ENCODE data around the gene PSMD14.
"Not testable (repeated sequence)": the region's sequence is repeated elsewhere in the genome, so short reads cannot be mapped to it uniquely, and the experiment has no call there.

PSMD14 gene

DNA sequence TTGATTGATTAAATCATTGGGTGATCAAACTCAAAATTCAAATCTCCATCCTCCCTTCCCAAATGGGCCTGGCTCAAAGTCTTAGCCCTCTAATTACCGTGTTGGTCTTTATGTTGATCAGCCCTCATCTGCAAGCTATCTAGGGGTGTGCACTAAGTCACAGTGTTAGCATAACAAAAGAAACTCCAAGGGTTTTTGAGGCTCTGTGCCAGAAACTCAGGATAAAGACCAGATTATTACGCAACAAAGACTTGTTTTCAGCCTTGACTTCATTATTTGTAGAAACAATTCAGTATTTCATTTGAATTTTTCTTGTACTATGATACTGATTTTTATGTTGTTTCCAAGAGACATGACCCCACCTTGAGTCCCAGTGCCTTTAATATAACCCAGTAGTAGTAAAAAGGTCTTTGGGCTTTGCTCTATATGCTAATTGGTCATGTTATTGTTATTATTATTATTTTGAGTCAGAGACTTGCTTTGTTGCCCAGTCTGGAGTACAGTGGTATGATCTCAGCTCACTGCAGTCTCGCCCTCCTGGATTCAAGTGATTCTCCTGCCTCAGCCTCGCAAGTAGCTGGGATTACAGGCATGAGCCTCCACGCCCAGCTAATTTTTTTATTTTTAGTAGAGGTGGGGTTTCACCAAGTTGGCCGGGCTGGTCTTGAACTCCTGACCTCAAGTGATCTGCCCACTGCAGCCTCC lies 13.9 kb downstream of the PSMD14 start:
- H3K4me3 ChIP-seq (ENCODE audit: low read depth, low read length), result no peak overlapping the region
- TF ChIP-seq, protein P1, sequence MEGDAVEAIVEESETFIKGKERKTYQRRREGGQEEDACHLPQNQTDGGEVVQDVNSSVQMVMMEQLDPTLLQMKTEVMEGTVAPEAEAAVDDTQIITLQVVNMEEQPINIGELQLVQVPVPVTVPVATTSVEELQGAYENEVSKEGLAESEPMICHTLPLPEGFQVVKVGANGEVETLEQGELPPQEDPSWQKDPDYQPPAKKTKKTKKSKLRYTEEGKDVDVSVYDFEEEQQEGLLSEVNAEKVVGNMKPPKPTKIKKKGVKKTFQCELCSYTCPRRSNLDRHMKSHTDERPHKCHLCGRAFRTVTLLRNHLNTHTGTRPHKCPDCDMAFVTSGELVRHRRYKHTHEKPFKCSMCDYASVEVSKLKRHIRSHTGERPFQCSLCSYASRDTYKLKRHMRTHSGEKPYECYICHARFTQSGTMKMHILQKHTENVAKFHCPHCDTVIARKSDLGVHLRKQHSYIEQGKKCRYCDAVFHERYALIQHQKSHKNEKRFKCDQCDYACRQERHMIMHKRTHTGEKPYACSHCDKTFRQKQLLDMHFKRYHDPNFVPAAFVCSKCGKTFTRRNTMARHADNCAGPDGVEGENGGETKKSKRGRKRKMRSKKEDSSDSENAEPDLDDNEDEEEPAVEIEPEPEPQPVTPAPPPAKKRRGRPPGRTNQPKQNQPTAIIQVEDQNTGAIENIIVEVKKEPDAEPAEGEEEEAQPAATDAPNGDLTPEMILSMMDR (conservative IDR thresholded peaks at IDR 0.05; ENCODE audit: low read depth, low read length), result no peak
- DNase-seq (ENCODE audit: low read depth), result peak; percentile 35

DNA sequence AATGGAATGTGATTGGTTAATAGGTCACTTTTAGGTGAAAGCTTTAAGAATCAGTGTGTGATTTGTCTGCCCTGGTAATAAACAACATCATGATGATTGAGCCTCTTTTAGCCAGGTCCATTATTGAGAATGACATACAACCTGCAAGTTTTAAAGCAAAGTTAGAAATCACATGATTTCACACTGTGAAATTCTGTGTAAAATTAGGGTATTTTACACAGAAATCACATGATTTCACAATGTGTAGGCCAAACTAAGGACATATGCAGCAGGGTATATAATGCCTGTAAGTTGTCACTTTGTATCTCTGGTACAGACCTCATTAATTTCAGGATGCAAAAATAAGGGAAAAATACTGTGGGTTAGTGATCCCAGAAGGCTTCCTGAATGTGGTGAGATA lies 16.7 kb downstream of the PSMD14 start:
- TF ChIP-seq, protein P1 (conservative IDR thresholded peaks at IDR 0.05; ENCODE audit: low read depth, low read length), result no peak
- no peak for DNase-seq (ENCODE audit: low read depth)
- no peak overlapping the region for H3K4me3 ChIP-seq (ENCODE audit: low read depth, low read length)

DNA sequence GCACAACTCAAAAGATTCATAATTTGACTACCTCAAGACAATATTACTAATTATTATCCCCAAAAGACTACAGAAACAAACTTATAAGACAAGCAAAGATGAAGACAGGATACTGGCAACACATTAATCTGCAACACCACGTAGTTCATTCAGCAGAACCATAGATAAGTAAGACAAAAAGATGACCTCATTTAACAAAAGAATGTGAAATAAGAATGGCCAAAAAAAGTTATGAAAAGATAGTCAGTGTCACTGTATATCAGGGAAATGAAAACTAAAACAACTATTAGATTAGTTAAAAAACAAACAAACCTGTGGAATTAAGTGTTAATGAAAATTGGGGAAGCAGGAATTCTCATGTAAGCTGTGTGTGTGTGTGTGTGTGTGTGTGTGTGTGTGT lies 19.4 kb downstream of the PSMD14 start:
- TF ChIP-seq, protein P1 (conservative IDR thresholded peaks at IDR 0.05; ENCODE audit: low read depth, low read length), result no peak
- no peak overlapping the region for H3K4me3 ChIP-seq (ENCODE audit: low read depth, low read length)
- DNase-seq (ENCODE audit: low read depth), result peak; percentile 17

DNA sequence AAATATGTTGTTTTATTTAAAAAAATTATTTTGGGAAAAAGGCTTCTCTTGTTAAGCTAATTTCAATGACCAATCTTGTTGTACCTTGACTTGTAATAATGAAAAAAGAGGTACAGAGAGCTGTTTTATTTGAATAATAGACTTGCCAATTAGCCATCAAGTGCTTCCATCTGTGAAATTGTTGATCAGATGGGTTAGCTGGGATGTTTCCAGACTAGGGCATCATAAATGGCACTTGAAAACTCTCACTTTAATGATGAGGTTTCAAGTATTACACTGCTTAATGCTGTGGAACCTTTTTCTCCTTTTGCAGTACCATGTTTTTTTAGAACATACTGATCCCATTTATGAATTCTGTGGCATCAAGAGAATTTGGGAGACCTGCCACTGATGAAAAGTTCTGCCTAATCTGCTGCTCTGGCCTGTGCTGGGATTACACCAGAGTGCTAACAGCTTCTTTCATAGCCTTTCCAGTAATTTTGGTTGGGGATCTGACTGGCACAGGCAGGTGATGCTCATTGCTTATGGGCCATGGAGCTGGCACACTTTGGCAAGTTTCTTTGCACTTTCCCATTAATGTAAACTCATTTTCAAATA lies 24.2 kb downstream of the PSMD14 start:
- no peak for DNase-seq (ENCODE audit: low read depth)
- no peak overlapping the region for H3K4me3 ChIP-seq (ENCODE audit: low read depth, low read length)
- TF ChIP-seq, protein P1 (conservative IDR thresholded peaks at IDR 0.05; ENCODE audit: low read depth, low read length), result no peak

DNA sequence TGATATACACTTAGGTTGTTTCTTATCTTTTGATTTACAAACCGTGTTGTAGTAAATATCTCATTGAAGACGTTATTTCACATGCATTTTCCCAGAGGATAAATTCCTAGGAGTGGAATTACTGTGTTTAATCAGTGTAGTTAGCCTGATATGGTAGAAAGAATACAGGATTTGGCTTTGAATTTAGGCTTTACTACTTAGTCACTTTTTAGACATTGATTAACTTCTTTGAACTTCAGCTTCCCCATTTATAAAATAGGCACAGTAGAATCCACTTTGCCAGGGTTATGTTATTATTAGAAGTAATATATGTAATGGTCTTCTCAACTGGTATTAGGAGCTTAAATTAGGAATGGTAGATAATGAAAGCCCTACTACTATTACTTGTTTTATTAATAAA lies 27.4 kb downstream of the PSMD14 start:
- TF ChIP-seq, protein P1 (conservative IDR thresholded peaks at IDR 0.05; ENCODE audit: low read depth, low read length), result no peak
- DNase-seq (ENCODE audit: low read depth), result no peak

DNA sequence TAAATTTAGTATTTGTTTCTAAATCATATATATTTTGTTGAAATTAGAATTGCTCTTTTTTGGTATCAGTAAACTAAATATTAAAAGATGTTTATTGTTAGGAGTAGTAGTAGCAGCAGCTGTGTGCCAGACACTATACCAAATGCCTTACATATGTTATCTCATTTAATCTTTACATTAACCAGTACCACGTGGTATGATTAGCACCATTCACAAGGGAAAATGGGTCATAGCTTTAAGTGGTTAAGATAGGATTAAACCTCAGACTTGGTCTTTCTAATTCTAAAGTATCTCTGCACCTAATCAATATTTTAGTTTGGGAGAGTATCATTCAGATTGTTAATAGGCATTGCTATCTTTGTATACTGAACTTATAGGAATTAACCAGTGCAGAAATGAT lies 29.0 kb downstream of the PSMD14 start:
- TF ChIP-seq, protein P1 (conservative IDR thresholded peaks at IDR 0.05; ENCODE audit: low read depth, low read length), result no peak
- DNase-seq (ENCODE audit: low read depth), result no peak
- H3K4me3 ChIP-seq (ENCODE audit: low read depth, low read length), result no peak overlapping the region

More for the DNA sequence above, 27.4 kb downstream of the PSMD14 start:
- H3K4me3 ChIP-seq (ENCODE audit: low read depth, low read length), result no peak overlapping the region

DNA sequence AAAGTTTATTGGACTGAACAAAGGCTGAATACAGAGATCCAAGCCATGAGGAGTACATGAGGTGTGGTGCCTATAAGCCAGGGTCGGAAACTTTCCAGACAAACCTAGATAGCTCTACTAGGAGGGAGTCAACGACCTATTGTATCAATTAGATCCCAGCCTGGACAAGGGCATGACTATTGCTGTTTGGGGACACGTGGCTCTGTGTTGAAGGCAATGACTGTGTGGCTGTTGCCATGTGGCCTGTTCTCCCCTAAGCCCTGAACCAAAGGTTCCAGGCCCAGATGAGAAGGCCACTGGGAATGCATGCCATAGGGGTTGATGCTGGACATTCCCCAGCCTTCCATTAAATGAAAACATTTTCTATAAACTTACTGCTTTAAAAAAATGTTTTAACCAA lies 31.3 kb downstream of the PSMD14 start:
- not testable (repeated sequence) for H3K4me3 ChIP-seq (ENCODE audit: low read depth, low read length)

DNA sequence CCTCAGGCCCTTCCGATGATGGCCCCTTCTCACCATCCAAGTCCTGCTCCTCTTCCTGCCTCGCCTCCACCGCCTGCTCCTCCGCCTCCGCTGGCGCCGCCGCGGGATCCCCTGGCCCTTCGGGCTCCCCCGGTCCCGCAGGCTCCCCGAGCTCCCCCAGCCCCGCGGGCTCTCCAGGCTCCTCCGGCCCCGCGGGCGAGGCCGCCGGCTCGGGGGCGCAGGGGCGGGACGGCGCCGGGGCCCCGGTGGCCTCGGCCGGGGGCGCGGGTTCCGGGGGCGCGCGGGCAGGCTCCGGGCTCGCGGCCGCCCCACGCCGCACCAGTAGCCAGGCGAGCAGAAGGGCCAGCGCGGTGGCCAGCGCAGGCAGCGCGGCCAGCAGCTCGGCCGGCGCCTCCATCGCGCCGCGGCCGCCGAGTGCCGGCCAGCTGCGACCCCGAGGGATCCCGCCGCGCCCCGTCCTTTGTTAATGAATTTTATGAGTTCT lies 32.7 kb downstream of the PSMD14 start:
- DNase-seq (ENCODE audit: low read depth), result not testable (repeated sequence)
- peak overlapping the region; percentile 39 for H3K4me3 ChIP-seq (ENCODE audit: low read depth, low read length)

More for the DNA sequence above, 31.3 kb downstream of the PSMD14 start:
- not testable (repeated sequence) for DNase-seq (ENCODE audit: low read depth)

Measured in choroid plexus epithelial cell (primary cell).